HG02973 (cell line): ENCODE results near the gene ANP32A.
"Not testable (repeated sequence)": the region's sequence is repeated elsewhere in the genome, so short reads cannot be mapped to it uniquely, and the experiment has no call there.

ENCODE experiments used
- ATAC-seq: cut with Tn5 transposase; IDR thresholded peaks from one replicate; pipeline ENCODE4 v1.9.1; 2021; ENCODE audit warnings: moderate library complexity; ENCODE audit not compliant: unreplicated experiment

ANP32A gene

DNA sequence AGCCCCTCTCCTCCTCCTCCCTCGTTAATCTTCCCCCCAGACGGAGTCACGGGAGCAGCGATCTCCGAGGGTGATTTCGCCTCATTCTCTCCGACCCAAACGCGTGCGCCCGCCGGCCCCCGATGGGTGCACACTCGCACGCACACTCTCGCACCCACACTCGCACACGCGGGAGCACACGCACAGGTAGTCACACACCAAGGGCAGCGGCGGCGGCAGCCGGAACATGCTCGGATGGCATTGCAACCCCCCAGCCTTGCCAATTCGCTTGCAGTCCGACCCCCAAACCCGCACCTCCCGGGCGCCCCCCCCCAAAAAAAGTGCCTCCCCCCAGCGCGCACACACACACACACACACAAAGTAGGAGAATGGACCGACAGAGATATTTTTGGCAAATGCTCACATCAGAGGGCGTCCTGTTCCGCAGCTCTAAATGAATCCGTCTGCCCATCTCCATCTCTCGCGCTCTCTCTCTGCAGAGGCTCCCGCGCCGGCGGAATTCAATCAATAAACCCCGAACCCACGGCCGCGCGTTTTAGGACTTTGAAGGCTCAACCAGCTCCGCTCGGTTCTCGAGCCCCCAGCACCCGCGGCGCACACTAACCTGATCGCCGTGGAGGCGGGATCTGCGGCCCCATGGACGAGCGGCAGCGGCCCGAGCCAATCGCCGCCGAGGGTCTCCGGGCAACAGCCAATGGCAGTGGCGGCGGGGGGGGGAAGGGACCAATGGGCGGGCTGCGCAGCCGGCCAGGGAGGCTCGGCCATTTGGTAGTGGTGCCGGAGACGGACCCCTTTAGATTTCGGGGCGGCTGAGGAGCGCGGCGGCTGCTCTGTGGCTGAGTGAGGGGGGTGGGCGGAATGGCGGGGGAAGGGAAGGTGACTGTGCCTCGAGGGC lies at the start of gene ANP32A:
TSS of gene ANP32A (minus strand) at position 601 of the 895 bp plus-strand sequence. CDS start at position 457, 144 bp downstream.
- ATAC-seq = peak; percentile 50

- no peak for ATAC-seq
Observed at GRCh38 chr15:68868296-68868695, 47.6 kb upstream of the ANP32A start.

DNA sequence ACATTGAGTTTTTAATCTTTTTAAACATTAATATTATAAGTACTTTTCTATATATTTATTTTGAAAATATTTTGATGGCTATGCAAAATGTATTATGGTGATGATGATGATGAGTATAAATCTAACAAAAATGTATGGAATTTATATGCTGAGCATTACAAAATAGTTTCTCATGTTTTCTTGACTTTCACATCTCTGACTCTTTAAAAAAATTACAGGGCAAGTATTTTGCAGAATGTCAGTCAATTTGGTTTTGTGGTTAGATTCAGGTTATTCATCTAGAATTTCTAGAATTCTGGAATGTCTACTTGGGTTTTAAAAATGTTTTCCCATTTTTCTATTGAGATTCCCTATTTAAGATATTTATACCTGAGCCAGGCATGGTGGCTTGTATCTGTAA lies 41.7 kb upstream of the ANP32A start:
- ATAC-seq = no peak

GRCh38 chr15:68858666-68859065 lies 38.0 kb upstream of the ANP32A start:
- ATAC-seq = not testable (repeated sequence)

DNA sequence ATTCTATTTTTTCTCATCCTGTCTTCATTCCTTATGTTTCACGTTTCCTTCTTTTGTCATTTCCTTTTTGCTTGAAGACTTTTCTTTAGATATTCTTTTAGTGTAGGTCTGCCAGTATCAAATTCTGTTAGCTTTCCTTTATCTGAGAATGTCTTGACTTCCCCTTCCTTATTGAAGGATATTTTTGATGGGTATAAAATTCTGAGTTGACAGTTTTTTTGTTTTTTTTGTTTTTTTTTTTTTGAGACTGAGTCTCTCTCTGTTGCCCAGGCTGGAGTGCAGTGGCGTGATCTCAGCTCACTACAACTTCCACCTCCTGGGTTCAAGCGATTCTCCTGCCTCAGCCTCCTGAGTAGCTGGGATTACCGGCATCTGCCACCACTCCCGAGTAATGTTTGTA lies 36.7 kb upstream of the ANP32A start:
- not testable (repeated sequence) for ATAC-seq

DNA sequence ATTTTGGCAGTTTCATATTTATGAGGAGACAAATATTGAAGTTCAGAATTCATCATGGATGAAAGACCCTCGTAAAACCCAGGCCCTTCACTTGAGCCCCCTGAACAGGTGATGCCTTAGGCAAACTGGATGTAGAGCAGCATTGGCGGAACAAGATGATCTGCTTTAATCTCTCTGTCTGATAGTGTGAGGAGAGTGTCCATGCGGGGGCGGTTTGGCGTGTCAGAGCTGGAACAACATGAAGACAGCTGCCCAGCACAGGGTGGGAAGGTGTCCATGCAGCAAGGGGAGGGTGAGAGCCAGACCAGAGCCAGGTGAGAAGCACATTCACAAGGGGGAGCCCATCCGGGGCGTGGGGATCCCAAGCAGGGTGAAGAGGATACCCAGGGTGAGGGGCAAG lies 31.8 kb upstream of the ANP32A start:
- ATAC-seq = no peak

- no peak for ATAC-seq
Observed at GRCh38 chr15:68851971-68852370, 31.3 kb upstream of the ANP32A start.

GRCh38 chr15:68849497-68849896 lies 28.8 kb upstream of the ANP32A start:
- no peak for ATAC-seq

DNA sequence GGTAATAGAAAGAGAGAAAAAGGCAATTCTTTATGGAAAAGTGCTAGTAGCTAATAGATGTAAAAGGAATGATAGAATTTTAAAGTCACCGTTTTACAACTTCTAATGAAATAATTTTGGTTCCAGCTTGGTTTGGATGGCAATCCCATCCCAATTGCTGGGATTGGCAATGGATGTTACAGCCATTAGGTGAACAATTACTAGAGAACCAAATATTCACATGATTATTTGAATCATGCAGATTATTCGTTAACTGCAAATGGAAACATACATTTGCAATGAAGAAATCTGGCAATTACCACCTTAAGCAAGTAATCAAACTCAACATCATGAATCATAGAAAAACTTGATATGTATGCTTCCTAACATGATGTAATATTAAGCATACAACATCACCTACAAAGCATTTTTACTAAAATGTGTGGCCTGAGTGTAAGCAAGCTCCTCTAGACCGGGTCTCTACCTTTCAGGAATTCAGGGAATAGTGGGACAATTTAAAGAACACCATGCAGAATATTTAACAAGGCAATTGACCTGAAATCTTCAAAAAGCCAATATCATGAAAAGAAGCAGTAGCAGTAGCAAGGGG lies 26.2 kb upstream of the ANP32A start:
- no peak for ATAC-seq

DNA sequence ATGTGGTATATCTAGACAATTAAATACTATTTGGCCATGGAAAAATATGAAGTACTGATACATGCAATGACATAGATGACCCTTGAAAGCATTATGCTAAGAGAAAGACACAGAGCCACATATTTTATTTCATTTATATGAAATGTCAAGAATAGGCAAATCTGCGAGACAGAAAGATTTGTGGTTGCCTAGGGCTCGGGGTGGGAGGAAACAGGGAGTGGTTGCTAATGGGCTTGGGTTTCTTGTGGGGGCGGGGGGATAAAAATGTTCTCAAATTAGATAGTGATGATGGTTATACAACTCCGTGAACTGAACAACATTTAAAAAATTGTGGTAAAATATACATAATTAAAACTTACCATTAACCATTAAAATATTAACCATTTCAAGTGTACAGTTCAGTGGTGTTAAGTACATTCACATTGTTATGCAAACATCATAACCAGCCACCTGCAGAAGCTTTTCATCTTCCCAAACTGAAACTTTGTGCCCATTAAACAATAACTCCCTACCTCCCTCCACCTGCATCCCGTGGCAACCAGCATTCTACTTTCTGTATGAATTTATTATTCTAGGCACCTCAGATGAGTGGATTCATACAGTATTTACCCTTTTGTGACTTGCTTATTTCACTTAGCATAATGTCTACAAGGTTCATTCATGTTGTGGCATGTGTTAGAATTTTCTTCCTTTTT lies 24.3 kb upstream of the ANP32A start:
- ATAC-seq = no peak

- no peak for ATAC-seq
Observed at GRCh38 chr15:68843425-68844311, 23.0 kb upstream of the ANP32A start.

- ATAC-seq = no peak
Observed at GRCh38 chr15:68842958-68843357, 22.3 kb upstream of the ANP32A start.

GRCh38 chr15:68834346-68834745 lies 13.7 kb upstream of the ANP32A start:
- no peak for ATAC-seq

GRCh38 chr15:68833700-68834331 lies 13.1 kb upstream of the ANP32A start:
- no peak for ATAC-seq

- no peak for ATAC-seq
Observed at GRCh38 chr15:68830141-68830785, 9.6 kb upstream of the ANP32A start.

DNA sequence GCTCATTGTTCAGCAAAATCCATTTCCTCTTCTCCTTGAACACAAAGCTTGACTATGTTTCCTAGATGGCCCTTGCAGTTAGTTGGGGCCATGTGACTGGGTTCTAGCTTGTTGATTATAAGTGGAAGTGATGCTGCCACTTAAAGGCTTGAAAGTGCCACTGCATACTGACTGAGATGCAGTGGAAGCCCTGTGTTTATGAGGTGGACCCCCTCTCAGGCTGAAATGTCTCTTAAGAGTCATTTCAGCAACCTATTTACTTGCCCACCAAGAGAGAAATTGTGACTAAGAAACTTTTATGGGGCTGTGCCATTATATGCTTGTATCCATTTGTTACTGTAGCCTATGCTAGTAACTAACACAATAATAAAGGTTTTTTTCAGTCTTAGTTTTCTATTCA lies 8.4 kb upstream of the ANP32A start:
- no peak for ATAC-seq

- no peak for ATAC-seq
Observed at GRCh38 chr15:68823561-68823960, 2.9 kb upstream of the ANP32A start.

DNA sequence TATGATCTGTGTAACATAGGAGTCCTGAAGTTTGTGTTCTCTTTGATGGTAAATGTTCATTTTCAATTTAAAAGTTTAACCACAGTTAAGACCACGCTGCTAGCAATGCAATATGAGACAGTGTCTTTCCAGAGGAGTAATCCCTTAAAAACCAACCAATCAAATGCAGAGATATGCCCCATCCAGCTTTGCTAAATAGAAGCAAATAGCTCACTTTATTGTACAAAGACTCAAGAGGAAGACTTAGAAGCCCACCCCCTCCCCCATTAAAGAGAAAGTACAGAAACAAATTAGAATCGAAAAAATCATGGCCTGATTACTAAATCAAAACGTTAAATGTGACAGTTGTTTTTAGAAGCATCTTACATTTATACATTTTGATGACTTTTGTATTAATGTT lies 2.1 kb upstream of the ANP32A start:
- no peak for ATAC-seq

DNA sequence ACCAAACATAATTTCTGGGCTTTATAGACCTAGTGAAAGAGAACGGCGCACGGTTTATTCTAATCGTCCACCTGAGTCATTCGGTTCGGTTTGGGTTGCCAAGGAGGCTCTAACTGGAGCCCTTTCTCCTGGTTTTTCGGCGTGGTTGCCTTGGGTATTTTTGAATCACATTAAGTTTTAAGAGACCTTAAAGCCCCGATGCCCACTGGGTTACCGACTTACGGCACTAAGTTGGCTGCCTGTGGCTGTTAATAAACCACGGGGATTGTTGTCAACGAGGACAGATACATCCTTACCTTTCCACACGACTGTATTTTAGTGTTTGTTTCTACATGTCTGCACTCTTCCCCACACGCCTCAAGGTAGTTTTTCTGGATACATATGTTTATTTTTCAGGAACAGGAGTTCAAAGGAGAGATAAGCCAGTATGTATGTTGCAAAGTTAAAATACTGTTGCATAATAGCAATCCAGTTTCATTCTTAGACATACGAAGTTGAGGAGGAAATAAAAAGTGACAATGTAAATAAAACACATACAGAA lies 1.2 kb upstream of the ANP32A start:
- no peak for ATAC-seq
